Bronchial epithelial cell (primary cell): ENCODE data around the gene DZIP1L. TPM values are rescaled to one million over a fixed set of nuclear protein-coding genes. Genes with fewer than 3 reads are reported as not detected.
A peak's percentile ranks its signal among the peaks of the same experiment; 100 is the strongest.
"Not testable (repeated sequence)": the region's sequence is repeated elsewhere in the genome, so short reads cannot be mapped to it uniquely, and the experiment has no call there.

Experiments used
- DNase-seq: peaks from one replicate; pipeline ENCODE4 v3.0.0-alpha.2; 2010; ENCODE audit warnings: low read depth
- FAIRE-seq: peaks from 2 replicates; lab custom pipeline; 2011; peaks lifted over from hg19 to GRCh38; lab: Jason Lieb, UNC
- H3K27me3 ChIP-seq: 2 replicates; pipeline ENCODE4 v1.5.1; 2011; ENCODE audit warnings: low read length; ENCODE audit not compliant: control insufficient read depth, insufficient read depth
- H3K36me3 ChIP-seq: 2 replicates; pipeline ENCODE4 v1.5.1; 2011; ENCODE audit warnings: low read length; ENCODE audit not compliant: control insufficient read depth, insufficient read depth
- H3K4me3 ChIP-seq: 2 replicates; pipeline ENCODE4 v1.5.1; 2011; ENCODE audit warnings: mild to moderate bottlenecking, low read depth, low read length, control low read depth
- total RNA-seq: library from RNA; depleted of rRNA; stranded (reverse); fragments of >200 nt; gene quantifications from 2 replicates; pipeline ENCODE4 v1.2.1, GENCODE V29; 2014
- TF ChIP-seq, protein P1 (sequence below): IDR thresholded peaks from 2 replicates; pipeline ENCODE4 v1.5.1; 2011; ENCODE audit warnings: mild to moderate bottlenecking, moderate library complexity, low read length, control low read depth, inconsistent platforms; ENCODE audit not compliant: insufficient read depth, severe bottlenecking

The DZIP1L gene
- total RNA-seq, 1 donor from 2014 or later = 2.1 TPM

DNA sequence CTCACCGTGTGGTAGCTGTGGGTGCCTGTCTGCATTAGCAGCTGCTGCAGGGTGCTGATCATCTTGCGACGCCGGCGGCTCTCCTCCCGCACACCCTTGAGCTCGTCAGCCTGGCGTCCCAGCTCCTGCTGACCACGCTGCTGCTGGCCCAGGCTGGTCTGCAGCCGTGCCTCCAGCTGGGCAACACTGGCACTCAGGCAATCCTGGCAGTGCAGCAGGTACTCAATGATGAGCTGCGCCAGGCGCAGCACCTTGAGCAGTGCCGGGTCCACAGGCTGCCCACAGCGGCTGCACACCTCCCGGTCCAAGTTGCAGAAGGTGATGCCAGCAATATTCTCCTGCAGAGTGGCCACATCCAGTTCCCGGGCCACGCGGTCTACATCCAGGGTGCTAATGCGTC, 11.9 kb downstream of the DZIP1L start:
- Histone ChIP-seq H3K27me3 (no peaks in the 10 kb centered on the region), H3K4me3 (no peak overlapping the region), H3K36me3 (no peaks in the 10 kb centered on the region)
- FAIRE-seq = no peak
- TF ChIP-seq, protein P1, sequence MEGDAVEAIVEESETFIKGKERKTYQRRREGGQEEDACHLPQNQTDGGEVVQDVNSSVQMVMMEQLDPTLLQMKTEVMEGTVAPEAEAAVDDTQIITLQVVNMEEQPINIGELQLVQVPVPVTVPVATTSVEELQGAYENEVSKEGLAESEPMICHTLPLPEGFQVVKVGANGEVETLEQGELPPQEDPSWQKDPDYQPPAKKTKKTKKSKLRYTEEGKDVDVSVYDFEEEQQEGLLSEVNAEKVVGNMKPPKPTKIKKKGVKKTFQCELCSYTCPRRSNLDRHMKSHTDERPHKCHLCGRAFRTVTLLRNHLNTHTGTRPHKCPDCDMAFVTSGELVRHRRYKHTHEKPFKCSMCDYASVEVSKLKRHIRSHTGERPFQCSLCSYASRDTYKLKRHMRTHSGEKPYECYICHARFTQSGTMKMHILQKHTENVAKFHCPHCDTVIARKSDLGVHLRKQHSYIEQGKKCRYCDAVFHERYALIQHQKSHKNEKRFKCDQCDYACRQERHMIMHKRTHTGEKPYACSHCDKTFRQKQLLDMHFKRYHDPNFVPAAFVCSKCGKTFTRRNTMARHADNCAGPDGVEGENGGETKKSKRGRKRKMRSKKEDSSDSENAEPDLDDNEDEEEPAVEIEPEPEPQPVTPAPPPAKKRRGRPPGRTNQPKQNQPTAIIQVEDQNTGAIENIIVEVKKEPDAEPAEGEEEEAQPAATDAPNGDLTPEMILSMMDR = no peak
- no peak for DNase-seq

DNA sequence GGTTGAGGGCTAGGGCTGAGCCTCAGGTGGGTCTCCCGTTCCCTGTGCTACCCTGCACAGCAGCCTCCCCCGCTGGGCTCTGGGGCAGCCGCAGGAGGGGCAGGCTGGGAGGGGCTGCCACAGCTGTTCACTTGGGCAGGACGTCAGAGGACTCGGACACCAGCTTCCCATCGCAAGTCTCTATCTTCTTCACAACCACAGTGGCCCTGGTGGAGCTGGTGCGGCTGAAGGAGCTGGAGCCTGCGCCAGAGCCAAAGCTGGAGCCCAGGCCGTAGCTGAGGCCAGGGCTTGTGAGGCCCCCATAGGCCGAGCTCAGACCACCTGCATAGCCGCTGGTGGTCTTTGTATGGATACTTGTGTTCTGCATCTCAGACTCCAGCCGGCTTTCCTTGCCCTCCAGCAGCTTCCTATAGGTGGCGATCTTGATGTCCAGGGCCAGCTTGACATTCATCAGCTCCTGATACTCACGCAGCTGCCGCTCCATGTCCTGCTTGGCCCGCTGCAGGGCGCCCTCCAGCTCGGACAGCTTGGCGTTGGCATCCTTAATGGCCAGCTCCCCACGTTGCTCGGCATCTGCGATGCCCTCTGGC, 14.0 kb downstream of the DZIP1L start:
- DNase-seq, FAIRE-seq, H3K4me3 ChIP-seq, H3K27me3 ChIP-seq, H3K36me3 ChIP-seq: not testable (repeated sequence)
- TF ChIP-seq, protein P1 = peak; percentile 29

DNA sequence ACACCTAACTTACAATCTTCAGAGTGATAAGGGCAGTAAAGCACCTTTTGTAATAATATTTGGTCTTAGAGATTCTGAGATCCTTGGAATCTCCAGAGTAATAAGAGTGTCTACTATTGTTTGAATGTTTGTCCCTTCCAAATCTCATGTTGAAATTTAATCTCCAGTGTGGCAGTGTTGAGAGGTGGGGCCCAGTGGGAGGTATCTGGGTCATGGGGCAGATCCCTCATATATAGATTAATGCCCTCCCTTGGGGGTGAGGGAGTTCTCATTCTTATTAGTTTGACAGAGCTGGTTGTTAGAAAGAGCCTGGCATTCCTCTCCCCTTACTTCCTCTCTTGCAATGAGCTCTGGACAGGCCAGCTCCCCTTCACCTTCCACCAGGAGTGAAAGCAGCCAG, 16.0 kb downstream of the DZIP1L start:
- TF ChIP-seq, protein P1 = no peak
- no peaks in the 10 kb centered on the region for H3K36me3 ChIP-seq

DNA sequence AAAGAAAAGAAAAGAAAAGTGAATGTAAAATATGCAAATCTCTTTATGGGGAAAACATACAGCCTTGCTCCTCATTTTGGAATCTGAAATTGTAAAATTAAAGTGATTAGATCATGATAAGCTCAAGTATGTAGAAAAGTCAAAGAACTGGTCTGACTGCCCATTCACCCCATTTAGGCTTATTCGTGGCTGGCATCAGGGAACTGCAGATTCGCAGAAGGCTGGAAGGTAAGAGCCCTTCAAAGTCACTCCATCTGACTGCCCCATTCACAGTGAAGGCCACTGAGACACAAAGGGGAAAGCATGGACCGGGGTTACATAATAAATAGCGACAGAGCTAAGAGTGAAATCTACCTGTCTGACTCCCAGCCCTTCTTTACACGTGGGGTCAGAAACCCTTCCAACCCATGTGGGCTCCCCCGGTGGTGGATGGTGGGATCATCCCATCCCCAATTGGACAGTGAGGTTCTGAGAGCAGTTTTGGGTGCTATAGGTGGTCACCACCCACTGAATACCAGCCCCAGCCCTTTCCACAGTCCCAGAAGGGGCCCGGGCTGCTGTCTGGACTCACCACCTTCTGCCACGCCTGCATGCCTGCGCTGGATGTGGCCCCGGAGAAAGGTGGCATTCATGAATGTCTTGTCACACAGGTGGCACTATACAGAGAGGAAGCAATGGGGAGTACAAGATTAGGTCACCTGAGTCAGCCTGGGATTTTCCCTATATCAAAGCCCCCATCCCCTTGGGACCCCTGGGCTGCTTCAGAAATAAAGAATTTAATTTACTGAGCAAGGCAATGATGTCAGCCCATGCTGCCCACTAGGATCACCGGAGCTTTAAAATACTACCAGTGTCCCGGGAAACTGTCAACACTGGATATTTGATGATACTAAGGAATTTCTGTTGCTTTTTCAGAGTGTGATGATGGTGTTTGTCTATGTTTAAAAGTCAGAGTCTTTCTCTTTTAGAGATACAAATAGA, 17.9 kb downstream of the DZIP1L start:
- DNase-seq = no peak
- no peaks in the 10 kb centered on the region for H3K27me3 ChIP-seq
- no peak overlapping the region for H3K4me3 ChIP-seq
- FAIRE-seq = no peak
- TF ChIP-seq, protein P1 = peak; percentile 9
- no peaks in the 10 kb centered on the region for H3K36me3 ChIP-seq

More for the DNA sequence above, 16.0 kb downstream of the DZIP1L start:
- FAIRE-seq = no peak
- H3K27me3 ChIP-seq = no peaks in the 10 kb centered on the region
- H3K4me3 ChIP-seq = no peak overlapping the region
- DNase-seq = no peak

DNA sequence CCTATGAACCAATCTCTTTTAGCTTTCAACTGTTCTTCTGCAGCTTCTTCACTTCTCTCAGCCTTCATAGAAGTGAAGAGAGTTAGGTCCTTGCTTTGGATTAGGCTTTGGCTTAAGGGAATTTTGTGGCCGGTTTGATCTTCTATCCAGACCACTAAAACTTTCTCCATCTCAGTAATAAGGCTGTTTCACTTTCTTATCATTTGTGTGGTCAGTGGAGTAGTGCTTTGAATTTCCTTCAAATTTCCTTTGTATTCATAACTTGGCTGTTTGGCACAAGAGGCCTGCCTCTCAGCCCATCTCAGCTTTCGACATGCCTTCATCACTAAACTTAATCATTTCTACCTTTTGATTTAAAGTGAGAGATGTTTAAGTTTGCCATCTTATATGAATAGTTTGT, 21.7 kb downstream of the DZIP1L start:
- Histone ChIP-seq H3K27me3 (no peaks in the 10 kb centered on the region), H3K36me3 (no peaks in the 10 kb centered on the region), H3K4me3 (no peak overlapping the region)
- TF ChIP-seq, protein P1 = no peak
- FAIRE-seq (no peak), DNase-seq (no peak)
